GM21360 (cell line): Measurements from ENCODE around the gene CCDC167.

ENCODE experiments used
- ATAC-seq: cut with Tn5 transposase; IDR thresholded peaks from one replicate; pipeline ENCODE4 v1.9.1; 2021; ENCODE audit warnings: mild to moderate bottlenecking, moderate library complexity; ENCODE audit not compliant: unreplicated experiment

Gene CCDC167

GRCh38 chr6:37499433-37500293, at the start of gene CCDC167:
CCDC167 (minus strand) TSS chr6:37499893; CDS start chr6:37499863, 30 bp downstream.
- peak; percentile 80 for ATAC-seq

- no peak for ATAC-seq
Observed at GRCh38 chr6:37549154-37549553, 49.5 kb upstream of the CCDC167 start.

DNA sequence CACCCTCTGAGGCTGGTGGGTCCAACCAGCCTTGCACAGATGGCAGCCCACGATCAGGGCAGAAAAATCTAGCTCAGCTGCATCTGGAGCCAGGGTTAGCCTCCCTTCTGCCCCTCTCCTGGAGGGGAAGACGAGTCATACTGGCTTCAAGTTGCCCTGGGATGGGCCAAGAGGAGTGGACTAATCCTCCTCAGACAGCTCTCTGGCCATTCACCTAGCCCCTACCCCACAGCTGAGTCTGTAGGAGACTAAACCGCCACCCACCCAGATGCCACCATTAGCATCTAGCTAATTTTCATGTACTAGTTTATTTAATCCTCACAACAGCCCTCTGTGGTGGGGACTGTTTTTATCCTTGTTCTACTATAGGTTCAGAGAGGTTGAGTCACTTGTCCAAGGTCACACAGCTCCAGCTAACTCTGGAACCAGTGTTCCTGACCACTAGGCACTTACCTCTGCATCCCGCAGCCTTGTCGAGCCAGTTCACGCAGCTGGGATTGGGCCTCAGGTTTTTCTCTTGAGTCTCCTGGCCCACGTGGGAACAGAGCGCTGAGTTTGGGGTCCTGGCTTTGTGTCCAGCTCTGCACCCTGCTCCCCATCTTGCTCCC, 48.5 kb upstream of the CCDC167 start:
- ATAC-seq, result no peak

GRCh38 chr6:37547564-37548061, 47.9 kb upstream of the CCDC167 start:
- no peak for ATAC-seq

DNA sequence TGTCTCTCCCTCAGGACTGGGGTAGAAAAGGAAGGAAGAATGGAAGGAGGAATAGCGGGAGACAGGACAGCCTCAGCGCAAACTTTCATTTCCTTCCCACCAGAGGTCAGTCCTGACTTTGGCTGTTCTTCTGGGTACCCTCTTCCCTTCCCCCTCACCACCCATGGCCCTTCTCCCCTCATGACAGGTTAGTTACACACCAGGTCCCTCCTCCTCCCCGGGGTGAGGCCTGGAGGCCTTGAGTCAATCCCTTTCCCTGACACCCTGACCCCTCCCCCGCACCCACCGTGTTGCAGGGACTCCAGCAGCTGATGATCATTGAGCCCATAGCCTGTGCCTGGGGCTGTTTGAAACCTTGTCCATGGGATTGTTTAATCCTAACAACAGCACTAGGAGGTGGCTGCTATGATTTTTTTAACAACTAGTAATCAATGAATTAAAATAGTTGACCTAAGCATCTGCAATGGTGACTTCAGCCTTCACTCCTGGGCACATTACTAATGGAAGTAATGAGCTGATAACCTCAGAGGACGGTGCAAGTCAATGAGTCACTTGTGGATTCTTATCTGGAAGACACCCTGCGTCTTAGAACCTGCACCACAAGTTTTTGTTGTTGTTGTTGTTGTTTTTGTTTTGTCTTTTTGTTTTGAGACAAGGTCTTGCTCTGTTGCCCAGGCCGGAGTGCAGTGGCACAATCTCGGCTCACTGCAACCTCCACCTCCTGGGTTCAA, 46.6 kb upstream of the CCDC167 start:
- ATAC-seq, result no peak

GRCh38 chr6:37544530-37544929, 44.8 kb upstream of the CCDC167 start:
- no peak for ATAC-seq

DNA sequence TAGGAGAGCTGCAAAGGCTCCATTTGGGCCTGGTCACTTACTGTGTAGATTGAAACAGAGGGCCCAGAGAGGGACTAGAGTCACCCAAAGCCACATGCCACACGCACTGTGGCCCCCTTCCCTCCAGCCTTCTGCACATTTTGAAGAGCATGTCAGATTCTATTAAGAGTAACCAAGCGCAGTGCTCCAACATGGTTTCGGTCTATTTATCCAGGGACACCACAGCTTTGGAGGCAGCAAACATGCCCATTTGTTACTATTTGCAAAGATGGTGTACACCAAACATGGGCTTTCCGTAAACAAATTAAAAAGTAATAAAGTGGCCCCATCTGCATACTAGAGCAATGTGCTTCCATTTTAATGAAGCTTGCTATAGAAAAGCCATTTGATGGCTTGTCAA, 43.7 kb upstream of the CCDC167 start:
- no peak for ATAC-seq

DNA sequence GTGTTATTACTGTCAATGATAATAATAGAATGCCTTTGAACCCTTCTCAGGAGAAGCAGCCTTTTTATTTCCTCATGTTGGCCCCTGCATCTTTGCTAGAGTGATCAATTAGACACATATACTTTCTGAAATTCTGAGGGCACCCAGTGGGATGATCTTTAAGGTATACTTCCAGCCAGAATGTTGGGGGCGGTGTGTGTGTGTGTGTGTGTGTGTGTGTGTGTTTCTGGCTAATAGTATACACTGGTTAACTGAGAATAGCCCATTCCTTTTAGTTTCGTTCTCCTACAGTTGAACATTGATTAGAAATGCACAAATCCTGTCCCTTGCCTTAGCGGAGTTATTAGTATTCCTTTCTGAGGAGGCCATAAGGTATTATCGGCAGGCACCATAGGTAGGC, 41.7 kb upstream of the CCDC167 start:
- no peak for ATAC-seq

DNA sequence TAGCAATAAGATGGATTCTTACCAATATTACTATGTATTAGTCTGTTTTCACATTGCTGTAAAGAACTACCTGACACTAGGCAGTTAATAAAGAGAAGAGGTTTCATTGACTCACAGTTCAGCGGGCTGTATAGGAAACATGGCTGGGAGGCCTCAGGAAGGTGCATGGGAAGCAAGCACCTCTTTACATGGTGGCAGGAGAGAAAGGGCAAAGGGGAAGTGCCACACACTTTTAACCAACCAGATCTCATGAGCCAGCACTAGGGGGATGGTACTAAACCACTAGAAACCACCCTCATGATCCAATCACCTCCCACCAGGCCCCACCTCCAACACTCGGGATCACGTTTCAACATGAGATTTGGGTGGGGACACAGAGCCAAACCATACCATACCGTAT, 40.7 kb upstream of the CCDC167 start:
- ATAC-seq, result no peak

DNA sequence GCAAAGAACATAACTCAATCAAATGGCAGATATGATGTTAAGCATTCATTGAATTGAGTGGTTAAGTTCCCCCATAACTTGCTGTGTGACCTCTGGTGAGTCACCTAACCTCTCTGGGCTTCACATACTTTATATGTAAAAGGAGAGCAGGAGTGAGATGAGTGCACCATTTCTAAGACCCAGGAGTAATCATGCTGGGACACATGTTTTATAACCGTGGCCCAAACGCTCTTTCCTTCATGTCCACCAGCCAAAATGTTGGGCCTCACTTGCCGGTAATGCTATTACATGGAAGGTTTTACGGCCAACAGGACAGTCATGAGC, 40.3 kb upstream of the CCDC167 start:
- ATAC-seq, result no peak

DNA sequence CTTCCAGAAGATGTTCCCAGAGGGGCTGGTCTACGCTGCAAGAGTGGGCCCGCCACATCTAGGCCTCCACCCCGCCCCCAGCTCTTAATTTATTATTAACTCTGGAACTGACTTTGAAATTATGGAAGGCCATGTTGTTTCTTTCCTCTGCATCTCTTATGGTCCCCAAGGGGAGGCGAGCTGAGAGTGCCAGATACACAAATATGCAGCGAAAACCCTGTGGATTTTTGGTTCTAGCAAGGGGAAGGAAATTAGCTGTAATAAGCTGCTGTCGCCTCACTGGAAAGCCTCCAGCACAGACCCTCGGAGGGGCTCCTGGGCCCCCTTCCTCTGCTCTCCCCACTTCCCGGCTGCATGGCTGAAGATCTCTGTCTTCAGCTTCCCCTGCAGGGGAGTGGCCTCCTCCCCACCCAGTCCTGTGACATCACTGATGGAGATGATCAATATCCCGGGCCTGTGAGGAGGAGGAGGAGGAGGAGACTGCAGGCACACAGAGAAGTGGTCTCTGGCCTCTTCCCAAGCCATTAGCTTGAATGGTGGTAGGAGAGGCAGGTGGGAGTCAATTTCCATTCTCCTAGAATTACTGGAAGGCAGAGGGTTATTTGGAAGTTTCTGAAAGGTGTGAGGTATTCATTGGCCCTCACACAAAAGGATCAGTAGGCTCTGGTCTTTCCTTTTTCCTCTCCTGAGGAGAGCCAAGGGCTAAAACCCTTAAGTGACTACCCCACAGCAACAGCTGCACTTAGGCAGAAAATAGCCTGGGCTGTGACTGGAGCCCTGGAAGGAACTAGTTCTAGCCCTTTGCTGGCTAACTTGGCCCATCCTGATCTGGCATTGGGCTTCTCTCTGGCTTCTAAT, 39.7 kb upstream of the CCDC167 start:
- no peak for ATAC-seq

GRCh38 chr6:37538107-37538506, 38.4 kb upstream of the CCDC167 start:
- no peak for ATAC-seq

DNA sequence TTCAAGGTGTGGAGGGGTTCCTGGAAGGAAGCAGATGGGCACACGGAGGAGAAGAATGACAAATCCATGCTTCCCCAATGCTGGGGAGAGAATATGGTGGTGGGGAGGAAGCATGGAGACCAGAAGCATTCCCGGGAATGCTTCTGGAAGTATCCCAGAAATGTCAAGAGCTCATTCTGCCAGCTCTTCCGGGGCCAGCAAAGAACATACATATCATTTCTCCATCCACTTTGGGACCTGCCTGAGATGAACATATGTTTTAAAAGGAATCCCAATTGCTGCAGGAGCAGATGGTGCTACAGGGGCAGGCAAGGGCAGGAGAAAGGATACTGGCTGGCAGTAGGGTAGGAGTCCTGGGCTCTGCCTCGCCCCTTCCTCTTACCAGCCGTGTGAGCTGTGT, 37.9 kb upstream of the CCDC167 start:
- ATAC-seq, result no peak

- no peak for ATAC-seq
Observed at GRCh38 chr6:37536491-37537190, 36.9 kb upstream of the CCDC167 start.

GRCh38 chr6:37535759-37536490, 36.2 kb upstream of the CCDC167 start:
- ATAC-seq, result no peak

GRCh38 chr6:37535428-37535758, 35.7 kb upstream of the CCDC167 start:
- ATAC-seq, result no peak

DNA sequence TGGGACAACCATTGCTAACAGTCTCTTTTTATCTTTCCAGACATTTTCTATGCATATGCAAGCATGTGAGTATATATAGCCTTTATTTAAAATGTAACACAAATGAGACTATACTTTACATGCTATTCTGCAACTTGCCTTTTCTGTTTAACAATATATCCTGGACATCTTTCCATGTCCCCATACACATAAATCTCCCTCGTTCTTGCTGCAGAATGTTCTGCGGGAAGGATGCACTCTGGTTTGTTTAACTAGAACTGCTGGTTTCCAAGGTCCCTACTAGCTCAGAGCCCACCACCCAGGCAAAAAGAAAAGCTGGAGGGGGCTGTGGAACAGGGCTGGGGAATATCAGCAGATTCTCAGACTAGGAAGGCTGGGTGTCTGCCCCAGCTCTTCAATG, 35.2 kb upstream of the CCDC167 start:
- no peak for ATAC-seq

GRCh38 chr6:37532122-37532521, 32.4 kb upstream of the CCDC167 start:
- no peak for ATAC-seq

DNA sequence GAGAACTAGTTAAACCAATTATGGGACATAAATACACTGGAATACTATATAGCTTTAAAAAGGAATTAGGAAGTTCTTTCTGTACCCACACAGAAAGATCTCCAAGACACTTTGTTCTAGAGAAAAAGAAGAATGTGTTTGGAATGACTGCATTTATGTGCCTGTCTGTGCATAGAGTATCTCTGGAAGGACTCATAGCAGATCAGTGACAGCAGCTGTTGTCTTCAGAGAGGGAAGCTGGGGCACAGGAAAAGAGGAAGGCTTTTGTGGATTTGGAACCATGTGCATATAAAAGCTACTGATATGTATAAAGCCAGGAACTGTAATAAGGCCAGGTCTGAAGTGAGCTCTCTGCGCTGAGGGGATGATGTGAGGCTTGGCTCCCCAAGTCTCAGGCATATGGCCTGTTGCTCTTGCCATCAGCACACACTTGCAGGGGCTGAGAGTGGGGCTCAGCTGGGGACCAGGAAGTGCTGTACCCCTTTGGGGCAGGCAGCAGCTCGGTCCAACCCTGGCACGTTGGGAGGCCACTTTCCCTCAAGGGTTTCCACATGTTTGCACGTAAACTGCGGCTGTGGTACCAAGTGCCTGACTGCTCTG, 31.8 kb upstream of the CCDC167 start:
- ATAC-seq, result no peak
